ENCODE results near the gene LOXHD1.

LOXHD1 gene

DNA sequence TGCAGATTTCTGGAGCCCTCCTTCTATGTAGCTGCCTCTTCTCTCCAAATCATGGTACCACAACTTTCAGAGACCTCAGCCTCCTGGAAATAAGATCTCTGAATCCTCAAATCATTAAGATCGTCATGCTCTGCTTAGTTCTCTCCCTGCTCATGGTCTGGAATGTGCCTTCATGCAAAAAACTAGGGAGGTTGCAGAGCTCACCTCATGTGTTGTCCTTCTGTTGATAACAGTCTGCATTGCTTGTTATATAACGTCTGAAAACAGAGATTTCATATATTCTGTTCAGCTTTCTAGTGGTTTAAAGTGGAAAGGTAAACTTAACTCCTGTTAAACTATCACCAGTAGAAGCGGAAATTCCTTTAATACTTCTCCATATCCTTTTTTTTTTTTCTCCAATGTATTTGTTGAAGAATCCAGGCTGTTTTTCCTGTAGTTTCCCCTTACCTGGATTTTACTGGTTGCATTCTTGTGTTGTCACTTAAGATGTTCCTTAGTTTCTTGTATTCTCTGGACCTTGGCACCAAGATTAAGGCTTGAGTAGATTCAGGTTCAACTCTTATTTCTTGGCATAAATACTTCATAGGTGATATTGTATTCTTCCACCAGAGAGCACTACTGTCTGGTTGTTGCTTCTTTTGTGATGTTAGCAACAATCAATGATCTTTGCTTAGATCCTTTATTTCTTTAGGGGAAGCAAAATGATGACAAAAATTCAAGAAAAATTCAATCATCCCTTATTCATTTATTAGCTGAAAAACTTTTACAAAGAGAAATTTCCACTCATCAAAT lies 211.3 kb downstream of the LOXHD1 start:
- no peak for DNase-seq

DNA sequence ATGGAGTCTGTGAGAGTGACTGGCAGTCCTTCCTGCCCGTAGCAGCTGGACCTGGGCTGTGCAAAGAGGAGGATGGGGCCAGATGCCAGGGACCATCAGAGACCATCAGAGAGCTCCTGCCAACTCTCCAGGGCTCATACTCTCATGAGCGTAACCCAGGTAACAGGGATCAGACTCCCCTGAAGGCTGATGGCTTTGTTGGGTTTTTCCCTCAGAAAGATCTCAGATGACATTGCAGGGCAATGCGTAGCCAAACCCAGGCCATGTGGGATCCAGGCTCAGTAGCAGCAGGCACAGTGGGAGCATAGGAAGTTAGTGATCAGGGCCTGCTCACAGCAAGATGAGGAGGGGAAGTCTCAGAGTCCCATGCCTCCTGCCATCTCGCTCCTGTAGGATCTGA lies 218.0 kb downstream of the LOXHD1 start:
- no peak for DNase-seq

DNA sequence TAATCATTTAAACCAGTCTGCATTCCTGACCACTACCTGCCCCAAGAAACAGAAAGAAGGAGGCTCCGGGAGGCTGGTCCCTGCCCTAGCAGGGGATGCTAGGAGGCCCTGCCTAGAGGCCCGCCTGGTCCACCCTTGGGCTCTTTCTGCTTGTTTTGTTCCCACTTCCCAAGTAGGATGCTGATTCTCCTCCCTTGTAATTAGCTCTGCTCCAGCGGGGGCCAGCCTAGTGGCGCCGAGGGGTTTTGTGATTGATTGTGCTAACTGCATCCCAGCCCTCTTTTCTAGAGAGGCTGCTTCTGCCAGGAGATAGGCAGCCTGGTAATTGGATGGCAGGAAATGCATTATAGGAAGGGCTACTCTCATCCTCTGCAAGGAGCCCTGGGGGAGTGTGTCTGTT lies 220.0 kb downstream of the LOXHD1 start:
- no peak for DNase-seq

DNA sequence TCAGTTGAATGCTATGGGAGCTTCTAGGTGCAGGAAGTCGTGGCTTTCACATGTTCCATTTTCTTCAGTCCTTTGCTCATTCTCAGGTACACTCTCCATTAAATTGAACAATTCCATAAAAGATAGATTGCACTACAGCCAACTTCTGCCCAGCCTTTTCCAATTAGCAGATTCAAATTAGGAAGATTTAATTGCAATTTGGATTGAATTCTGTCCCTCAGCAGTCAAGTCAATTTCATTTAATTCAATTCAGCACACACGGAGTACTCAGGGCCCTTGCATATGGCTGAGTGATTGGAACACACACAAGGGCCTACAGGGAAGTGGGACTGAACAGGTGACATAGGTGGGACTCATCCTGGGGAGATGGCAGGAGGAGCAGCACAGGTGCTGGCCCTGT lies 220.4 kb downstream of the LOXHD1 start:
- no peak for DNase-seq

DNA sequence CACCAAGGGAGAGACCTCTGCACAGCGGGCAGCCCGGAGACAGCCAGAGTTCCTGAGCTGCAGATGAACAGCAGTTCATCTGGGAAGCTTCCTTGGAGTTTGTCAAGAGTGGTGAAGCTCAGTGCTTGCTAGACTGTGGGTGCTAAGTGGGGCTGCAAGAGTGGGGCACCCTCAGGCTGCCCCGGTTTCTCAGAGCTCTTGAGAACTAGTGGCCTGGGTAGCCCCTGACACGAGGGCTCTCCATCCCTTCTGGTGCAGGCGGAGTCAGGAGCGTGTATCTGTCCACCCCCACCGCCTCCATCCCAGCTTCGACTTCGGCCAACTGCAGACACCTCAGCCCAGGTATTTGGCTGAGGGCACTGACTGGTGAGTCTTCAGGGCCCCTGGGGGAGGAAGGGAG lies 222.0 kb downstream of the LOXHD1 start:
- no peak for DNase-seq

DNA sequence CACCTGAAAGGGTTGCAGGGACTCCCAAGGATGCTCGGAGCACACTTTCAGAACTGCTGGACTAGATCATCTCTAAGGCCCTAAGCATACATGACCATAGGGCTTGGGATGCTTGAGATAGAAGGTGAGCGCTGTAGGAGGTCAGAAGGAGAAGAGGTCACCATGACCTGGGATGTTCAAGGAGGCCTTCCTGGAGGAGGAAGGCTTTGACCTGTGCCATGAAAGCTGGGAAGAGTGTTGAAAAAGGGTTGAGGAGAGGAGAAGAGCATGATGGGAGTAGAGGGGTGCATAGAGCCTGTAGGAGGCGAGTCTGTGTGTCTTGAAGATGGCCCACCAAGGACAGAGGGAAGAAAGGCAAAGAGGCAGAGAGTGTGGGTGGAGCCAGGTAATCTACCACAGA lies 222.4 kb downstream of the LOXHD1 start:
- no peak for DNase-seq

DNA sequence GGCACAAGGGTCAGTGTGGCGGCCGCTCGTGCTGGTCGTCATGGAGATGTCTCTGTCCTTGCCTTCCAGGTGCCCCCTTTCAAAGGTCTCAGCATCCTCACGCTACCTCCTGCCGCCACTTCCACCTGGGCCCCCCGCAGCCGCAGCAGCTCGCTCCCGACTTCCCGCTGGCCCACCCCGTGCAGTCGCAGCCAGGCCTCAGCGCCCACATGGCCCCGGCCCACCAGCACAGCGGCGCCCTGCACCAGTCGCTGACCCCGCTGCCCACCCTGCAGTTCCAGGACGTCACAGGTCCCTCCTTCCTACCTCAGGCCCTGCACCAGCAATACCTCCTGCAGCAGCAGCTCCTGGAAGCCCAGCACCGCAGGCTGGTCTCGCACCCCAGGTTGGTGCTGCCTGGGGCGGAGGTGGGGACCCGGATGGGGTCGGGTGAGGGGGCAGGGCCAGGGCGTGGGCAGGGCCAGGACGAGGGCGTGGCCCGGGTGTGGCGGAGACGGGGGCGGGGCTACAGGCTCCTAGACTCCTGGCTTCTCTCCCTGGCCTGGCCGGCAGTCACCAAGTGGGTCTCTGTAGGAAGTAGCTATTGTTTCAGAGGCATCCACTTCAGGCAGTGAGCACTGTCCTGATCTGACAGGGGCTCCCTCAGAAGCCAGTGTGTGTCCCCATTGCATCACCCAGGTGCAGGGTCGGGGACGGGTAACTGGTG lies 223.7 kb downstream of the LOXHD1 start:
- DNase-seq = no peak

DNA sequence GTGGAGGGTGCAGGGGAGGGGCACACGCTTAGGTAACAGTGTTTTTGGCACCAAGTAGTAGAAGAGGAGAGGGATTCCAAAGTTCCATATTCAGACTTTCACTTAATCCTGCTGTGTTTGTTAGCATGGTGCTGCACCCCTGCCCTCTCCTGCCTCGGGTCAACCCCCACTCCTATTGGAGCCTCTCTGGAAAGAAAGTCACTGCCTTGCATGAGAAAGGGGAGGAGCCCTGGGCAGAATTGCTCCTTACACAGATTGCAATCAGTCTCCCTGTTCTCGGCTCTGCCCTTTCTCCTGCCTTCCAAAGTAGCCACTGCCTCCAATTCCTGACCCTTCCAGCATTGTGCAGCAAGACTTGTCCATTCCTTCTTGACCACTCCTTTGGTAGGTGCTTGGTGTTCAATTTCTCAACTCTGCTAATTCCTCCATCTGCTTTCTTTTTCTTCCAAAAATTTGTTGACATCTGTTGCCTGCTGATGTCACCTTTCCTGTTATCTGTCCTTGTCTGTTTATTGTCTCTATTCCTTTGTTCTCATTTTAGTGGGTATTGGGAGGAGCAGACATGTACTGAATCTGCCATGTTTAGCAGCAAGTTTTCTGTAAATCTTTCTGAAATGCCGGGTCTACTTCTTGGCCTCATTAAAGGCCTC lies 225.4 kb downstream of the LOXHD1 start:
- DNase-seq = no peak

DNA sequence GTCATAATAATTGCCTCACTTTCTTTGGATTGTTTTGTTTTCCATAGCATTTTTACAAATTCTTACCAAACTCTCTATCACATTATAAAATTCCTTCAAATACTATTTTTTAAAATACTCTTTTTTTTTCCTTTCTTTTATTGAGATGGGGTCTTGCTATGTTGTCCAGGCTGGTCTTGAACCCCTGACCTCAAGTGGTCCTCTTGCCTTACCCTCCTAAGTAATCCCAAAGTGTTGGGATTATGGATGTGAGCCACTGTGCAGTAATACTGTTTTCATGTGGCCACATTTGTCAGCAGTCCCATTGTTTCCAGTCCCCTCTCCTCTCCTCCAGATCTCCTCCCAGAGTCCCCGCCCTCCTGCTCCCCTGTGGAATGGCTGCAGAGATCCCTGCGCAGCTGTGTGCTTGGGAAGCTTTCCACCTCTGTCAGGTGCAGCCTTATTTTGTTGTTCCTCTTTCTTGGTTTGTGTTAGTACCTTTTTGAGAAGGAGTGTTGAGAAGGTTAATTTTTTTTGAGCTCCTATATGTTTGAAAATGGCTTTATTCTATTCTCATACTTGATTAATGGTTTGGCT lies 227.3 kb downstream of the LOXHD1 start:
- DNase-seq = no peak

DNA sequence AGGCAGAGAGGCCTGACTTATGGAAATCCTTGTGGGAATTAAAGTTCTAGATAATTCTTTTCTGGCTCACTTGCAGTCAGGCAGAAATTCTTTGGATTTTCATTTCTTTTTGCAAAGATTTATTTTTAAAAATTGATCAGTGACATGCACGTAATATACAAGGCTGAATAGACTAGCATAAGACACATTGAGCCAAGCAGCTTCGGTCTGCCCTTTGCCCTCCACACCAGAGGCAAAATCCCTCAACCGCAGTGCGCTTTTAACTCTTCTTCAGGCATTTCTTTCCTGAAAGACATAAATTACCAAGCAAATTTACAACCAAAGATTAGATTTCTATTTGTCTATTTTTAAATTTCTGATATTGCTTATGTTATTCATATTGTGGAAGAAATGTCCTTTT lies 227.9 kb downstream of the LOXHD1 start:
- DNase-seq = no peak

DNA sequence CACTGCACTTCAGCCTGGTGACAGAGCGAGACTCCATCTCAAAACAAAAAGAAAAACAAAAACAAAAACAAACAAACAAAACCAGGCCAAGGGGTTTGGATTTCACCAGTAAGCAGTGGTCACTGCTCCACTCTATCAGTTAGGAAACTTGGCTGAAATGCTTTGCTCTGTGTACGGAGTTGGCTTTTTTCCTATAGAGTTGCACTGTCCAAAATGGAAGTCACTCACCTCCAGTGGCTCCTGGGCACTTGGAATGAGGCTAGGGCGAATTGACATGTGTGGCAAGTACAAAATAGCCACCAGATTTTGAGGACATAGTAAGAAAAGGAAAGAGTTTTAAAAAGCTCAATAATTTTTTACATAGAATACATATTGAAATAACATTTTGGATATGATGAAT lies 228.7 kb downstream of the LOXHD1 start:
- no peak for DNase-seq

DNA sequence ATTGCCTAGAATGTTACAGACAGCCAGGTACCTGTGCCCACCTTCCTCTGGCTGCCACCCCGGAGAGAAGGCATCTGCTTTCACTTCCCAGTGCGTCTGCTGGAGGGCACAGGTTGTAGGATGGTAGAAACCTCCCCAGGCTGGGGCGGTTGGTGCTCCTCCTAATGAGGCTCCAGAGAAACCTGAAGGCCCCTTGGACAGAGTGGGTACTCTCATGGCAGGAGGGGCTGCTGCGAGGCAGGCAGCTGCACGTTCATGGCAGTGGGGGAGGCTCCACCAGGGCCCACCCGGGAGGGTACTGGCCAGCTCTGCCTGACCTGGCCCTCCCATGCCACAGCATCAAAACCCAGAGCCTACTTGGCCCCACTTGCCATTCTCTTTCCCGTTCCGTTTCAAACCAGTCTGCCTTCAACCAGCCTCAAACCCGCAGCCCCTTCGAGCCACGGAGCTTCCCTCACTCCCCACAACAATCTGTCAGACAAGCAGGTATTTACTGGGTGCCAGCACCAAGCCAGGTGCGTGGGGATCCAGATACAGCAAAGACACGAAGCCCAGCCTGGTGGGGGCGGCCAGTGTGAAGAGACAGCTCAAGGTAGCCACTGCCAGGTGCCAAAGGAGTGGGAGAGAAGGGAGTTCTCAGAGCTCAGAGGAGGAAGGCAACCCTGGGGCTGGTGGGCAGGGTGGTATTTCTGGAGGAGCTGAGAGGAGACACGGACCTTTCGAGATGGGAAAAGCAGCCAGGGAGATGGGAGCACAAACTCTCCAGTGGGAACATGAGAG lies 229.6 kb downstream of the LOXHD1 start:
- DNase-seq = no peak
